HG03280 (cell line): ENCODE data around the gene CENPX.

Source experiments
- ATAC-seq: cut with Tn5 transposase; IDR thresholded peaks from one replicate; pipeline ENCODE4 v1.9.1; 2021; ENCODE audit warnings: mild to moderate bottlenecking, moderate library complexity; ENCODE audit not compliant: unreplicated experiment

Gene CENPX

GRCh38 chr17:82055023-82055964, 32.6 kb upstream of the CENPX start:
- ATAC-seq: no peak

GRCh38 chr17:82054351-82055022, 31.8 kb upstream of the CENPX start:
- ATAC-seq: no peak

- ATAC-seq: no peak
Measured at GRCh38 chr17:82053556-82054263, 31.0 kb upstream of the CENPX start.

- no peak for ATAC-seq
Measured at GRCh38 chr17:82053130-82053529, 30.5 kb upstream of the CENPX start.

GRCh38 chr17:82052638-82053059, 30.0 kb upstream of the CENPX start:
- ATAC-seq: no peak

GRCh38 chr17:82051776-82052637, 29.3 kb upstream of the CENPX start, which contains the start of the genes GPS1 and RFNG:
TSS of gene GPS1 (plus strand) at chr17:82051898. CDS start at chr17:82051932, 34 bp downstream.
TSS of gene RFNG (minus strand) at chr17:82051811. CDS start at chr17:82051766, 45 bp downstream.
- ATAC-seq: peak; percentile 65

GRCh38 chr17:82050761-82051641, 28.3 kb upstream of the CENPX start:
- no peak for ATAC-seq

- no peak for ATAC-seq
Measured at GRCh38 chr17:82050152-82050760, 27.6 kb upstream of the CENPX start.

- no peak for ATAC-seq
Measured at GRCh38 chr17:82049521-82049971, 26.9 kb upstream of the CENPX start.

- no peak for ATAC-seq
Measured at GRCh38 chr17:82049106-82049505, 26.4 kb upstream of the CENPX start.

- no peak for ATAC-seq
Measured at GRCh38 chr17:82048571-82048971, 25.9 kb upstream of the CENPX start.

GRCh38 chr17:82047914-82048570, 25.4 kb upstream of the CENPX start:
- ATAC-seq: no peak

- ATAC-seq: no peak
Measured at GRCh38 chr17:82047379-82047778, 24.7 kb upstream of the CENPX start.

- no peak for ATAC-seq
Measured at GRCh38 chr17:82046903-82047302, 24.2 kb upstream of the CENPX start.

GRCh38 chr17:82045936-82046484, 23.3 kb upstream of the CENPX start:
- no peak for ATAC-seq

- no peak for ATAC-seq
Measured at GRCh38 chr17:82043507-82043906, 20.8 kb upstream of the CENPX start.

GRCh38 chr17:82042649-82043048, 20.0 kb upstream of the CENPX start:
- no peak for ATAC-seq
